OCI-LY3 (cell line): ENCODE data around the gene BANP.

Experiments used
- EZH2phosphoT487 ChIP-seq: fragments of 200-600 bp; shearing (Covaris generic); IDR thresholded peaks from 2 replicates; pipeline ENCODE4 v1.6.1; 2018; ENCODE audit warnings: antibody characterized with exemption, mixed run types, low read depth
- TF ChIP-seq, protein P1 (sequence below): fragments of 200-600, 300-600 bp; sonication (generic); IDR thresholded peaks from 2 replicates; pipeline ENCODE4 v1.5.1; 2014; ENCODE audit warnings: antibody characterized with exemption, low read length, low read depth

- TF ChIP-seq, protein P1, sequence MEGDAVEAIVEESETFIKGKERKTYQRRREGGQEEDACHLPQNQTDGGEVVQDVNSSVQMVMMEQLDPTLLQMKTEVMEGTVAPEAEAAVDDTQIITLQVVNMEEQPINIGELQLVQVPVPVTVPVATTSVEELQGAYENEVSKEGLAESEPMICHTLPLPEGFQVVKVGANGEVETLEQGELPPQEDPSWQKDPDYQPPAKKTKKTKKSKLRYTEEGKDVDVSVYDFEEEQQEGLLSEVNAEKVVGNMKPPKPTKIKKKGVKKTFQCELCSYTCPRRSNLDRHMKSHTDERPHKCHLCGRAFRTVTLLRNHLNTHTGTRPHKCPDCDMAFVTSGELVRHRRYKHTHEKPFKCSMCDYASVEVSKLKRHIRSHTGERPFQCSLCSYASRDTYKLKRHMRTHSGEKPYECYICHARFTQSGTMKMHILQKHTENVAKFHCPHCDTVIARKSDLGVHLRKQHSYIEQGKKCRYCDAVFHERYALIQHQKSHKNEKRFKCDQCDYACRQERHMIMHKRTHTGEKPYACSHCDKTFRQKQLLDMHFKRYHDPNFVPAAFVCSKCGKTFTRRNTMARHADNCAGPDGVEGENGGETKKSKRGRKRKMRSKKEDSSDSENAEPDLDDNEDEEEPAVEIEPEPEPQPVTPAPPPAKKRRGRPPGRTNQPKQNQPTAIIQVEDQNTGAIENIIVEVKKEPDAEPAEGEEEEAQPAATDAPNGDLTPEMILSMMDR: no peak
- TF ChIP-seq EZH2phosphoT487: no peak
Observed at GRCh38 chr16:88007321-88007731, 56.1 kb downstream of the BANP start.
